Panc1 (cell line): Measurements from ENCODE around the gene MARK3.

Source experiments
- POLR2AphosphoS5 ChIP-seq: IDR thresholded peaks from 2 replicates; pipeline ENCODE4 v1.6.1; 2012; ENCODE audit warnings: mild to moderate bottlenecking, low read depth, low read length, moderate library complexity
- REST ChIP-seq, 2 experiments: IDR thresholded peaks; 2 replicates each; pipeline ENCODE4 v1.6.1; 2011 to 2012; ENCODE audit warnings: low read depth in 2 of 2, control low read depth in 1 of 2, low read length in 1 of 2, mild to moderate bottlenecking in 1 of 2, moderate library complexity in 1 of 2; ENCODE audit not compliant: insufficient read depth in 1 of 2
- SIN3A ChIP-seq: IDR thresholded peaks from 2 replicates; pipeline ENCODE4 v1.6.1; 2012; ENCODE audit warnings: low read depth, mild to moderate bottlenecking, low read length, moderate library complexity, borderline replicate concordance; ENCODE audit not compliant: insufficient read depth
- TF ChIP-seq, protein P1 (sequence below): fragments of 450-650 bp; IDR thresholded peaks from 2 replicates; pipeline ENCODE4 v1.5.1; 2017; ENCODE audit warnings: mild to moderate bottlenecking

- TF ChIP-seq POLR2AphosphoS5 (no peak), SIN3A (no peak), REST (IDR thresholded peaks at IDR 0.05; ENCODE audit: insufficient read depth in 1 of 2, low read depth in 2 of 2, low read length in 1 of 2) (no peak)
- TF ChIP-seq, protein P1, sequence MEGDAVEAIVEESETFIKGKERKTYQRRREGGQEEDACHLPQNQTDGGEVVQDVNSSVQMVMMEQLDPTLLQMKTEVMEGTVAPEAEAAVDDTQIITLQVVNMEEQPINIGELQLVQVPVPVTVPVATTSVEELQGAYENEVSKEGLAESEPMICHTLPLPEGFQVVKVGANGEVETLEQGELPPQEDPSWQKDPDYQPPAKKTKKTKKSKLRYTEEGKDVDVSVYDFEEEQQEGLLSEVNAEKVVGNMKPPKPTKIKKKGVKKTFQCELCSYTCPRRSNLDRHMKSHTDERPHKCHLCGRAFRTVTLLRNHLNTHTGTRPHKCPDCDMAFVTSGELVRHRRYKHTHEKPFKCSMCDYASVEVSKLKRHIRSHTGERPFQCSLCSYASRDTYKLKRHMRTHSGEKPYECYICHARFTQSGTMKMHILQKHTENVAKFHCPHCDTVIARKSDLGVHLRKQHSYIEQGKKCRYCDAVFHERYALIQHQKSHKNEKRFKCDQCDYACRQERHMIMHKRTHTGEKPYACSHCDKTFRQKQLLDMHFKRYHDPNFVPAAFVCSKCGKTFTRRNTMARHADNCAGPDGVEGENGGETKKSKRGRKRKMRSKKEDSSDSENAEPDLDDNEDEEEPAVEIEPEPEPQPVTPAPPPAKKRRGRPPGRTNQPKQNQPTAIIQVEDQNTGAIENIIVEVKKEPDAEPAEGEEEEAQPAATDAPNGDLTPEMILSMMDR, result no peak
Observed at GRCh38 chr14:103548463-103549351, 163.5 kb downstream of the MARK3 start.
